Measurements from ENCODE around the gene LENG8. TPM values are rescaled to one million over a fixed set of nuclear protein-coding genes. Genes with fewer than 3 reads are reported as not detected.

The LENG8 gene
- total RNA-seq, 4 donors from 2014 or later = 57.9 to 195 (median 64.1) TPM

DNA sequence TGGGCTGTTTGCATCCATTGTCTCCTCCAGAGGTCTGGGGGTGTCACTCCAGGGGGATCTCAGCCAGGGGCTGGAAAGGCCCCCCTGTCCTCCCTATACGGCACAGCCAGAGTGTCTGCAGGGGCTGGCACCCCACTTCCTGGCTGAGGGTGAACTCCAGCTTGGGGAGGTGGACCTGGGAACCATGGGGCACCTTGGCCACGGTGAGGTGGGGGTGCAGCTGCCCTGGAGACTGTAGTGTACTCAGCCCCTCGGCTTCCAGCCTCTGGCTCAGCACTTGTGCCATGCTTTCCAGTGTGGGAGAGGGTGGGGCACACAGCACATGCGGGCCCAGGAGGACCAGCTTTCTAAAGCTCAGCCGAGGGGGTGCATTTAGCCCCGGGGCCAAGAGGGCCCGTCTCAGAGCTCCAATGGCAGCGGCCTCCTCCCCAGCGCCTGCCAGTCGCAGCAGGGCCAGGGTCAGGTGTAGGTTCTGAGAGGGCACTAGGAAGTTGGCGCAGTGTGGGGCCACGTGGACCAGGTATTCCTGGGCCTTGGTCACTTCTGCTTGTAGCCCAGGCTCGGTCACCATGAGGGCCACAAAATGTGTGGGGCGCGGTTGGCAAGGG, 13.2 kb downstream of the LENG8 start:
- TF ChIP-seq, protein P1, sequence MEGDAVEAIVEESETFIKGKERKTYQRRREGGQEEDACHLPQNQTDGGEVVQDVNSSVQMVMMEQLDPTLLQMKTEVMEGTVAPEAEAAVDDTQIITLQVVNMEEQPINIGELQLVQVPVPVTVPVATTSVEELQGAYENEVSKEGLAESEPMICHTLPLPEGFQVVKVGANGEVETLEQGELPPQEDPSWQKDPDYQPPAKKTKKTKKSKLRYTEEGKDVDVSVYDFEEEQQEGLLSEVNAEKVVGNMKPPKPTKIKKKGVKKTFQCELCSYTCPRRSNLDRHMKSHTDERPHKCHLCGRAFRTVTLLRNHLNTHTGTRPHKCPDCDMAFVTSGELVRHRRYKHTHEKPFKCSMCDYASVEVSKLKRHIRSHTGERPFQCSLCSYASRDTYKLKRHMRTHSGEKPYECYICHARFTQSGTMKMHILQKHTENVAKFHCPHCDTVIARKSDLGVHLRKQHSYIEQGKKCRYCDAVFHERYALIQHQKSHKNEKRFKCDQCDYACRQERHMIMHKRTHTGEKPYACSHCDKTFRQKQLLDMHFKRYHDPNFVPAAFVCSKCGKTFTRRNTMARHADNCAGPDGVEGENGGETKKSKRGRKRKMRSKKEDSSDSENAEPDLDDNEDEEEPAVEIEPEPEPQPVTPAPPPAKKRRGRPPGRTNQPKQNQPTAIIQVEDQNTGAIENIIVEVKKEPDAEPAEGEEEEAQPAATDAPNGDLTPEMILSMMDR (IDR thresholded peaks at IDR 0.05) = no peak
- TF ChIP-seq POLR2A (IDR thresholded peaks at IDR 0.05) = no peak
- intact Hi-C loops (cut with DNase I; ENCODE audit: low total_unique reads) = no loop called here
- DNase-seq (ENCODE audit: low spot score in 2 of 2) = no peak
- no peak overlapping the region for H3K4me3 ChIP-seq (ENCODE audit: low read depth, poor library complexity, severe bottlenecking)
- 55 to 66% methylated on average over 7 to 11 of the region's 15 CpGs for WGBS, 2 donors

DNA sequence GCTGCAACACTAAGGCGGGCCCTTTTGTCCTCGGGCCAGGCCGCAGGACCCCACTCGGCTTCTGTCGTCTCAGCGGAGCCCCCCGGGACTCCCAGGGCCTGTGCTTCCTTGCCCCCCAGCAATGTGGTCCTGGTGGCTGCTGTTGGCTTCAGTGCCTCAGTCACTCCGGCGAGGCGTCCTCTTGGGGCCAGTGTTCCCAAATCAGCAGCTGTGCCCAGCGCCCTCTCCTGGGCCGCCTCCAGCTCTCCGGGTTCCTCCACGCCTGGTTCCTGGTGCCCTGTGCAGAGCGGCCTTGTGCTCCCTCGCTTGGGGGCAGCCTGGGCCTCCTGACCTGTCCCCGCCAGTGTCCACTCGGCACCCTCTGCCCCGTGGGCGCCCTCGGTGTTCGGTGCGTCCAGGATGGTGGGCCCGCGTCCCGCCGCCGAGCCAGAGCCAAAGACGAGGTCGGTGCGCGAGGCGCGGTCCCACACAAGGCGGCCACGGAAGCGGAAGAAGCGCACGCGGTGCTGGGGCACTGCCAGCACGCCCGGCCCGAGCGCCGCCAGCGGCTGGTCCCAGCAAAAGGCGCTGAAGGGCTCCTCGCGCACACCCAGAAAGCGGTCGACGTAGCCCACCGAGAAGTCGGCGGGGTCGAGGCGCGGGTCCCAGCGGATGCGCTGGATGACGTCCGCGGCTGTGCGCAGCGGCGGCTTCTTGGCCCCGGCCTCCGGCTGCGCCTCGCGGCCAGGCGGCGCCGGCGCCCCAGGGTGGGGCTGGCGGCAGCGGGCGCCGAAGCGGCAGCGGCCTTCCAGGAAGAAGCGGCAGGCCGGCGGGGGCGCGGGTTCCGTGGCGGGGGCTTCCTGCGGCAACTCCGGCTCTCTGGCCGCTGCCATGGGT, 13.9 kb downstream of the LENG8 start:
- H3K4me3 ChIP-seq (ENCODE audit: low read depth, poor library complexity, severe bottlenecking) = peak overlapping the region; percentile 40
- DNase-seq (ENCODE audit: low spot score in 2 of 2) = peak; percentile 55 to 96
- WGBS, 2 donors = 3 to 11% methylated on average over 23 to 40 of the region's 91 CpGs

DNA sequence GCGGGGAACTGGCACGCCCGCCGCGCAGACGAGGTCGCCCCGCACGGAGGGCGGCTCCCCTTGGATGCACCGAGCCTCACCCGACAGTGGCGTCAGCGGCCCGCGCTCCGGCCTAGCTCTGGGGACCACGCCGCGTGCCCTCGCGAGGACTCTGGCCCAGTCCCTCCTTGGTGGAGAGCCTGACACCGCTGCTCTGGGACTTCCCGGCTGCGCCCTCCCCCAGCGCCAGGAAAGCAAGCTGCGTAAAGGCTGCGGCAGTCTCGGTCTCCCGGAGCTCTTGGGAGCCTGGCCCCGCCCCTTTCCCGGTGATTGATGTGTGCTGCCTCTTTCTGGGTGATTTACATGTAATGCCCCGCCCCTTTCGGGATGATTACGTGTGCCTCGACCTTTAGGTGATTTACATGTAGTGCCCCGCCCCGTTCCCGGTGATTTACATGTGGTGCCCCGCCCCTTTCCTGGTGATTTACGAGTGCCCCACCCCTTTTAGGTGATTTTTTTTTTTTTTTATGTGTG, 14.6 kb downstream of the LENG8 start, which contains the start of gene LENG9:
TSS of gene LENG9 (minus strand) at position 248 of the 513 bp plus-strand sequence. CDS start 252 bp downstream, outside the sequence.
- WGBS, 2 donors = 0% methylated on average over 19 to 34 of the region's 41 CpGs
- DNase-seq (ENCODE audit: low spot score in 2 of 2) = peak; percentile 100
- intact Hi-C loops (cut with DNase I; ENCODE audit: low total_unique reads) = no loop called here
- peak within 1 kb of the TSS; percentile 40 for H3K4me3 ChIP-seq (ENCODE audit: low read depth, poor library complexity, severe bottlenecking)
- TF ChIP-seq, protein P1 (IDR thresholded peaks at IDR 0.05) = no peak
- TF ChIP-seq POLR2A (IDR thresholded peaks at IDR 0.05) = no peak

More for the DNA sequence above, 13.9 kb downstream of the LENG8 start:
- TF ChIP-seq, protein P1 (IDR thresholded peaks at IDR 0.05) = no peak
- TF ChIP-seq POLR2A (IDR thresholded peaks at IDR 0.05) = no peak
- intact Hi-C loops (cut with DNase I; ENCODE audit: low total_unique reads) = no loop called here

DNA sequence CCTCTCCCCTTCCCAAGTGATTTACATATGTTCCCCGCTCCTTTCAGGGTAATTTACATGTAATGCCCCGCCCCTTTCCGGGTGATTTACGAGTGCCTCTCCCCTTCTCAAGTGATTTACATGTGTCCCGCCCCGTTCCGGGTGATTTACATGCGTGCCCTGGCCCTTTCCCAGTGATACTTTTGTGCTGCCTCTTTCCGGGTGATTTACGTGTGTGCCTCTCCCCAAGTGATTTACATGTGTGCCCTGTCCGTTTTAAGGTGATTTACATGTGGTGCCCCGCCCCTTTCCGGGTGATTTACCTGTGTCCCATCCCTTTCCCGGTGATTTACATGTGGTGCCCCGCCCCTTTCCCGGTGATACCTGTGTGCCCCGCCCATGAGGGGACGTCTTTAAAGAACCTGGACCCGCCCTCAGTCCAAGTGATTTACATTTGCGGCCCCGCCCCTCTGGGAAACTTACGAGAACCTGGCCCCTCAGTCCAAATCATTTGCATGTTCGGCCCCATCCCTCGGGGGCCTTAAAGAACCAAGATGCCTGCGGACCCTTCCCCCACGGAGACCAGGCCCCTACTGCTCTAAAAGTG, 15.1 kb downstream of the LENG8 start:
- DNase-seq (ENCODE audit: low spot score in 2 of 2) = peak; percentile 94 to 97
- peak overlapping the region; percentile 21 for H3K4me3 ChIP-seq (ENCODE audit: low read depth, poor library complexity, severe bottlenecking)
- intact Hi-C loops (cut with DNase I; ENCODE audit: low total_unique reads) = no loop called here
- 1% methylated on average over 26 of the region's 26 CpGs for WGBS, 2 donors
- TF ChIP-seq, protein P1 (IDR thresholded peaks at IDR 0.05) = no peak
- no peak for TF ChIP-seq POLR2A (IDR thresholded peaks at IDR 0.05)

DNA sequence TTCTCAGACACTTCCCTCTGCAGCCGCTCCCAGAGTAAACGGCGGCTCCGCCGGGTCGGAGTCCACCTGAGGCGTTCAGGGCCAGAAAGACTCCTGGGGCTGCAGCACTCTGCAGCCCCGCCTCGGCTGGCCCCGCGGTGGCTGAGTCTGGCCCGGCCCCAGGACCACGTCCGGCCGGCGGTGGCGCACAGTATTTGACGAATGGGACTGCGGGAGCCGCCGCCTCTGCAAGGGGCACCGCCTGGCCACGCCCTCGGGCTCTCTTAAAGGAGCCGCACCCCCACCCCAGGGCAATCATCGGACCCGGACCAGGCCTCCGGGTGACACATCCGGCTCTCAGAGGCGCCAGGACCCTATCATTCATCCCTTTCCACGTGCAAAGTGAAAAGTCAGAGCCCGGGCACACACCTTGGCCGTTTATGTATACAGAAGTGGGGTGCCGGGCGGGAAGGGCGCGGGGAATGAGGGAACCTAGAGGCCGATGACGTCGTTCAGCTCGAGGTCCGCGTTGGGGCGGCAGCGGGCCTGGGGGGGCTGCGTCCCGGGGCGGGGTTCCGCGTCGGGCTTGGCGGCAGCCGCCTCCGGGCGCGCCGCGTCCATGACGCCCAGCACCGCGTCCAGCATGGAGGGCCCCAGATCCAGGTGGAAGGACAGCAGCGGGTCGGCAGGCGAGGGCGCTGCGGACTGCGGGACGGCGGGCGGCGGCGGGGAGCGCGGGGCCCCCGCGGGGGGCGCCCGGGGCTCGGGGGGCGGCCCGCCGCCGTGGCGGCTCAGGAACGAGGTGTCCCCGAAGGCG, 15.8 kb downstream of the LENG8 start:
- intact Hi-C loops (cut with DNase I; ENCODE audit: low total_unique reads) = no loop called here
- WGBS, 2 donors = 13 to 47% methylated on average over 38 to 45 of the region's 87 CpGs
- peak overlapping the region; percentile 21 for H3K4me3 ChIP-seq (ENCODE audit: low read depth, poor library complexity, severe bottlenecking)
- DNase-seq (ENCODE audit: low spot score in 2 of 2) = peak; percentile 88 to 98
- TF ChIP-seq POLR2A (IDR thresholded peaks at IDR 0.05) = no peak
- TF ChIP-seq, protein P1 (IDR thresholded peaks at IDR 0.05) = no peak

Measured in lower leg skin (tissue), 4 donors.